ENCODE results near the gene UPF3A.
A peak's percentile ranks its signal among the peaks of the same experiment; 100 is the strongest.
"Not testable (repeated sequence)": the region's sequence is repeated elsewhere in the genome, so short reads cannot be mapped to it uniquely, and the experiment has no call there.

The UPF3A gene

GRCh38 chr13:114334305-114335053, 53.1 kb downstream of the UPF3A start:
- peaks cover 7% of the 10 kb centered on the region for H3K36me3 Mint-ChIP-seq (ENCODE audit: low read depth)
- H3K27ac Mint-ChIP-seq, result no peak overlapping the region
- peaks cover 5% of the 10 kb centered on the region for H3K4me1 Mint-ChIP-seq
- TF ChIP-seq CTCF (IDR thresholded peaks at IDR 0.05), result no peak
- H3K9me3 Mint-ChIP-seq, result no peaks in the 10 kb centered on the region
- no peak for DNase-seq
- H3K27me3 Mint-ChIP-seq (ENCODE audit: low read depth, poor library complexity), result peaks cover 5% of the 10 kb centered on the region
- H3K4me3 Mint-ChIP-seq, result no peak overlapping the region

GRCh38 chr13:114336457-114336856, 55.1 kb downstream of the UPF3A start:
- not testable (repeated sequence) for H3K9me3 Mint-ChIP-seq; DNase-seq; H3K4me3 Mint-ChIP-seq; H3K27ac Mint-ChIP-seq; H3K27me3 Mint-ChIP-seq (ENCODE audit: low read depth, poor library complexity); H3K36me3 Mint-ChIP-seq (ENCODE audit: low read depth)
- H3K4me1 Mint-ChIP-seq, result peaks cover 17% of the 10 kb centered on the region

- Mint-ChIP-seq H3K27me3 (ENCODE audit: low read depth, poor library complexity) (peaks cover 8% of the 10 kb centered on the region), H3K4me3 (no peak overlapping the region), H3K36me3 (ENCODE audit: low read depth) (no peaks in the 10 kb centered on the region), H3K27ac (no peak overlapping the region), H3K9me3 (no peaks in the 10 kb centered on the region), H3K4me1 (peaks cover 21% of the 10 kb centered on the region)
- no peak for DNase-seq
- no peak for TF ChIP-seq CTCF (IDR thresholded peaks at IDR 0.05)
Observed at GRCh38 chr13:114338959-114339358, 57.6 kb downstream of the UPF3A start.

GRCh38 chr13:114339857-114340534, 58.6 kb downstream of the UPF3A start:
- peaks cover 8% of the 10 kb centered on the region for H3K27me3 Mint-ChIP-seq (ENCODE audit: low read depth, poor library complexity)
- no peaks in the 10 kb centered on the region for H3K36me3 Mint-ChIP-seq (ENCODE audit: low read depth)
- peaks cover 22% of the 10 kb centered on the region for H3K4me1 Mint-ChIP-seq
- TF ChIP-seq CTCF (IDR thresholded peaks at IDR 0.05), result peak; percentile 34
- H3K4me3 Mint-ChIP-seq, result no peak overlapping the region
- H3K9me3 Mint-ChIP-seq, result no peaks in the 10 kb centered on the region
- H3K27ac Mint-ChIP-seq, result no peak overlapping the region
- no peak for DNase-seq

- Mint-ChIP-seq H3K4me3 (no peak overlapping the region), H3K36me3 (ENCODE audit: low read depth) (no peaks in the 10 kb centered on the region), H3K9me3 (no peaks in the 10 kb centered on the region), H3K4me1 (peaks cover 22% of the 10 kb centered on the region), H3K27ac (peak overlapping the region; percentile 76), H3K27me3 (ENCODE audit: low read depth, poor library complexity) (peaks cover 3% of the 10 kb centered on the region)
- DNase-seq, result no peak
- TF ChIP-seq CTCF (IDR thresholded peaks at IDR 0.05), result no peak
Observed at GRCh38 chr13:114341003-114341777, 59.8 kb downstream of the UPF3A start.

GRCh38 chr13:114347256-114347655, 65.9 kb downstream of the UPF3A start:
- not testable (repeated sequence) for H3K27ac Mint-ChIP-seq; H3K36me3 Mint-ChIP-seq (ENCODE audit: low read depth); H3K9me3 Mint-ChIP-seq; DNase-seq; H3K4me3 Mint-ChIP-seq; H3K4me1 Mint-ChIP-seq
- H3K27me3 Mint-ChIP-seq (ENCODE audit: low read depth, poor library complexity), result peaks cover 23% of the 10 kb centered on the region

Measured in nephron progenitor cell (in vitro differentiated cells).